Fibroblast of skin of left biceps (primary cell): ENCODE measurements around the gene PNPLA1.

Source experiments
- DNase-seq, 2 experiments: peaks; one replicate each; pipeline ENCODE4 v3.0.0-alpha.2; 2013; ENCODE audit warnings: low read depth in 2 of 2

PNPLA1 gene

DNA sequence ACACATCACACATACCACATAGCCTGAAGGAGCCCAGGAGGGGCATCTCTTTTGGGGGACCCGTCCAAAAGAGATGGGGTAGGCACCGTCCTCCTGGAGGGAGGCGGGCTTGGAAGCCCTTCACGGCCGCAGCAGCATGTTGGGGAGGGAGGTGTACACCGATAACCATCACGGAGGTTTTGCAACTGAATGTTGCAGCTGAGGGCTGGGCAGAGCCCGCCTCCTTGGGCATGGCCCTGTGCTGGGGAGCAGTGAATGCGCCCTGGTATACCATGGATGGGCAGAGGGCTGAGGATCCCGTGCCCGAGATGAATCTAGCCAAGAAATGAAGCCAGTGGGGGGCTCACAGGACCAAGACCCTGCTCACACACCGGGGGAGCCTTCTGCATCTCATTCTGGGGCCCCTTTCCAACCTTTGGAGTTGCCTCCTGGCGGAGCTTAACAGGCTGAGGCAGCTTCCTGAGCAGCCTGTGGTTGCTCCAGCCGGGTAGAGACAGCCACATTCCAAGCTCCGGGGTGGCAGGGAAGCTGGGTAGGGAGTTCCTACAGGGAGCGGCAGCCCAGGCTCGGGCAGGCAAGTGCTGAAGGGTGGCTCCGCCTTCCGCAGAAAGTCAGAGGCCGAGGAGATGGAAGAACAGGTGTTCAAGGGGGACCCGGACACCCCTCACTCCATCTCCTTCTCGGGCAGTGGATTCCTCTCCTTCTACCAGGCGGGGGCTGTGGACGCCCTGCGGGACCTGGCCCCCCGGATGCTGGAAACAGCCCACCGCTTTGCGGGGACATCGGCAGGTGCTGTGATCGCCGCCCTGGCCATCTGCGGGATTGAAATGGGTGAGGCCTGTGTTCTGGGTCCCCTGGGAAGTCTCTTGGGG, at the start of gene PNPLA1:
Gene PNPLA1, plus strand, starts transcription at position 227 of the 872 bp plus-strand sequence. Its CDS starts 400 bp downstream, at position 627.
- no peak for DNase-seq

- DNase-seq = no peak
Observed at GRCh38 chr6:36220226-36220625, 49.6 kb upstream of the PNPLA1 start.

DNA sequence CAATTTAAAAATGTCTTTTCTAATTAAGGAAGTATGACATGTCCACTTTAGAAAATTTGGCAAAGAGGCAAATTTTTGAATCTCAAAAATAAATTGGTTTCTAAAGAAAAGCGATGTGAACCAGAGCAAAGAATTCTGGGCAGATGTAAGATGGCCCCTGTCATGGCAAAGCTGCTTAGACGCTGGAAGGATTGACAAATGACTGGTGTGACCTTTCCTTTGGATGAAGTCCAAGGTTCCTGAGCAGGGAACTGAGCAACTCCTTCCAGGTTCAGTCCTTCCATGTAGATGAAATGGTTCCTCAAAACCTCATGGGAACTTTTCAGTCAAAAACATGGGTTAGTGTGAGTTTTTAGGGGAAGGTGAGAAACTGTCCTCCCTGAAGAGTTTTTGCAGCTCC, 48.2 kb upstream of the PNPLA1 start:
- DNase-seq = no peak

DNA sequence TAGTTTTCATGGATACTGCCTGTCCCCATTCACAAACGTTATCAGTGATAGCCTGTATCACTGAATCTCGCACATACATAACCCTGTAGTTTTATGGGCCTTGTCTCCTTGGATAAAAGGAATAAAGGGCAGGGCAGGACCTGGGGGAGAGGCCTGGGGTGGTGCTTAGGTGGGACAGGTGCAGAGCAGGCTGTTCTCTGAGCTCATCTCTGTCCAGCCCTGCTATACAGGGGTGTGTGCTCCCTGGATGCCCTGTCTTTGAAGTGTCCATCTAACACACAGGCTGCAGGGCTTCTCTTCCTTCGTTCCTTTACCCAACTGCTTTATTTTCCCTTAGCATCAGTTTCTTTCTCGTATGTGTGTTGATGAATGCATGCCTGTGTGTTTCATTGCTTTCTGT, 46.9 kb upstream of the PNPLA1 start:
- no peak for DNase-seq

DNA sequence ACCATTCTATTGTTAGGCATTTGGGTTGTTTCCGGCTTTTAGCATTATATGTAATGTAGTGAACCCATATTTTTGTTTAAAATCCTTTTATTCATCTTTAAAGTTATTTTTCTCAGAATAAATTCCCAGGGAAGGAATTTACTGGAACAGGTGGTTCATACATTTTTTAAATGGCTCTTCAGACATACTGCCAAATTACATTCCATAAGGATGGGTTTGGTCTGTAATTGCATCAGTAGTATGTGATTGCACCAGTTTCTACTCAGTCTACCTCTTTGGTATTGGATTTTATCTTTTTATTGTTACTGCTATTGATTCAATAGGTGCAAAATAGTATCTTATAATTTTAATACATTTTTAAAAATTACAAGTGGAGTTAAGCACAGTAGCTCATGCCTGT, 46.2 kb upstream of the PNPLA1 start:
- DNase-seq = no peak

DNA sequence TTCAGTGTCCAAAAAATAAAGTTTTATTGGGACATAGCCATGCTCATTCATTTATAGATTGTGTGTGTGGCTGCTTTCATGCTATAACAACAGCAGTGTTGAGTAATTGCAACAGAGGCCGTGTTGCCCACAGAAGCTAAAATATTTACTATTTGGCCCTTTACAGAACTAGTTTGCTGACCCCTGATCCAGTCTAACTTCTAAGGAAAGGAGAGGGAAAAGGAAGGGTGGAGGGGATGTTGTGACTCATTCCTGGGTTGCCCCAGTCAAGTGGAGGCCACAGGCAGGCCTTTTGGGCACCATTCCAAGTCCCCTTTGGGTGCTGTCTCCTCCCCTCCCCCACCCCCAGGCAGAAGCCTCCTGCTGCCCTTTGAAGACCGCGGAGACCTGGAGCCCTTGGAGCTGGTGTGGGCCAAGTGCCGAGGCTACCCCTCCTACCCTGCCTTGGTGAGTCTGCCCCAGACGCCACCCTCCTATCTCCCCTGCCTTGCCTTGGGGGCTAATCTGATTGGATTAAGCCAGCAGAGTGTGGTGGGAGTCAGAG, 44.9 kb upstream of the PNPLA1 start:
- DNase-seq = no peak

GRCh38 chr6:36226438-36227047, 43.3 kb upstream of the PNPLA1 start:
- no peak for DNase-seq

GRCh38 chr6:36227379-36228228, 42.3 kb upstream of the PNPLA1 start:
- DNase-seq = no peak

GRCh38 chr6:36229223-36229622, 40.6 kb upstream of the PNPLA1 start:
- DNase-seq = no peak

GRCh38 chr6:36230371-36230770, 39.5 kb upstream of the PNPLA1 start:
- DNase-seq = no peak

DNA sequence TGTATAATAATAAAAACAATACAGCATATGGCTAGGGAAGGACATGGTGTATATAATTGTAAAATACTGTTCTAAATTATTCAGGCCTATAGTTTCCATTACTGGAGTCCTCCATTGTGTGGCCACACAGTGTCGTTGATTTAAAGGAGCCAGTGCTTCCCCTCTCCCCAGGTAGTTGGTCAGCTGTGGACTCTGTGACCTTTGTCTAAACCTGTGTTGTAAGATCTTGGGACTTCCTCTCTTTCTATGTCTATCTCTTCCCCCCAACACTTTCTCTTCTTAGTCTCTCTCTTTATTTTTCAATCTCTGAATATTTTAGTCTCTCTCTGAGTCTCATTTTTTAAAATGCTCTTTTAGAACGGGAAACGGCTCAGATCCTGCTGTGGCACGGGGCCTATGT, 37.7 kb upstream of the PNPLA1 start:
- DNase-seq = no peak

DNA sequence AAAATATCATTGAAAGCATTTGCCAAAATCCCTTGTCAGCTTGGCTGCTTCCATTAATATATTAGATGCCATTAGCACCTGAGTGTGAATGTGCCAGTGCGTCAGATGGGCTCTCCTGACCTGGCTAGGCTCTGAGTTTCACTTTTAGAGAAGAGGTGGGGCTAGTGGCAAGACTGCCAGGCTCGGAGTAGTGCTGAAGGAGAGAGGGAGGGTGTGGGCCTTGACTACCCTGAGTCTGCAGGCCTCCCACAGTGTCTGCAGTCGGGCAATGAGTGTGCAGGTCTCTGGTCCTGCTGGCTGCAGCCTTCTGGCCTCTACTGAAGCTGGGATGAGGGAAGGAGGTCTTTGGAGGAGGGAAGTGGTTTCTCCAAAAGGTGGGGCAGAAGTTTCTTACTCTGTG, 34.6 kb upstream of the PNPLA1 start:
- no peak for DNase-seq

- DNase-seq = no peak
Observed at GRCh38 chr6:36235862-36236261, 34.0 kb upstream of the PNPLA1 start.

GRCh38 chr6:36239774-36240173, 30.1 kb upstream of the PNPLA1 start:
- no peak for DNase-seq

- peak in 1 of 2 experiments; percentile 18 for DNase-seq
Observed at GRCh38 chr6:36241728-36242127, 28.1 kb upstream of the PNPLA1 start.

GRCh38 chr6:36242161-36242560, 27.7 kb upstream of the PNPLA1 start:
- no peak for DNase-seq

- no peak for DNase-seq
Observed at GRCh38 chr6:36242626-36243025, 27.2 kb upstream of the PNPLA1 start.

DNA sequence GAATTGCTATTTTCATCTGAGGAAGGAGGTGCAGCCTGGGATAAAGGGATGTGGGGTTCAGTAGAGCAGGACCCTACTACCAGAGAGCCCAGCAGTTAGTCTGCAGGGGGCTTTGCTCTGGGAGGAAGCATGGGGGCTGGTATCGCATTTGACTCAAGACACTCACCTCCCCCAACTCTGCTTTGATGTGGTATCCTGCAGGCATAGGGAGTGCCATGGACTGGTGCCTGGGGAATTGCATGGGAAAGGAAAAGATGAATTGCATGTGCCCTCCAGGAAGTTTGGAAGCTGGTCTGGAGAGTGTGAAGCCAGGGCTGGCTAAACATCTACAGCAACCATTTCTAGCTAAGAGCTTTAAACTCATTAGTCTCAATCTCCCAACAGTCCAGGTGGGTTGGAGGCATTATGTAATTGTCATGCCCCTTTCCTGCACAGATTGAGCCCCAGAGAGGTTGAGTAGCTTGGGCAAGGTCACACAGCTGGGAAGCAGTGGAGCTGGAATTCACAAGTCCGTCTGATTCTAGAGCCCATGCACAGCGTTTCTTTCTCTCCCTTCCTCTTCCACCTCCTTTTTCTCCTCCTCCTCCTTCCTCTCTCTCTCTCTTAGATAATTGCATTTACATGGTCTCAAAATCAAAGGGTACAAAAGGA, 26.2 kb upstream of the PNPLA1 start:
- no peak for DNase-seq

- no peak for DNase-seq
Observed at GRCh38 chr6:36244641-36245280, 25.1 kb upstream of the PNPLA1 start.

DNA sequence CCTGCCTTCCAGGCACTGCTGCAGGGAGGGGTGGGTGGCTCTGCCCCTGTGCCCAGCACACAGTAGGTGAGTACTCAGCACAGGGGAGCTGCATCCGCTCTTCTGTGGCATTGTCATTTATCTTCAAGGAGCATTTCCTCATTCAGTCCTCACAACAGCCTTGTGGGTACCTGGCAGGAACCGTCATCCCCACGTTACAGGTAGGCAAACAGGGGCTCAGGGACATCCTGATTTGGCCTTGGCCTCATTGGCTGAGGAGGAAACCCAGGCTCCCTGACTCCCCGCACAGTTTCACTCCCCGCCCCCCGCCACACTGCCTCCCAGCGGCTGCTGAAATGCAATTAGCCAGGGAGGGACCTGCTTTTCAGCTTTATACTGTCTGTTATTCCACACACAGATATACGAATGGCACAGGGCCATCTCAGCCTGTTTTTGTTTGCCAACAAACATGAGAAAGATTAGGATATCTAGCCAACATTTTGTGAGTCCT, 24.2 kb upstream of the PNPLA1 start:
- no peak for DNase-seq
